Endothelial cell of umbilical vein (primary cell): ENCODE data around the gene VEGFC. TPM values are rescaled to one million over a fixed set of nuclear protein-coding genes. Genes with fewer than 3 reads are reported as not detected.

Experiments
- BruUV-seq: library from RNA; stranded (reverse); fragments of 400-500 nt; replicated peaks from 2 replicates; lab custom pipeline; 2021; lab: Mats Ljungman, UMichigan
- CTCF ChIA-PET: fragments of 300-600, 350-600 bp; sonication (Branson Sonifier 250); formaldehyde crosslinking; loops from one replicate; lab custom pipeline; 2021; ENCODE audit warnings: antibody characterized with exemption, inconsistent platforms; lab: Charles Lee
- POLR2A ChIA-PET: fragments of 300-600, 350-600 bp; sonication (Branson Sonifier 250); formaldehyde crosslinking; loops from one replicate; lab custom pipeline; 2021; ENCODE audit warnings: antibody characterized with exemption, inconsistent platforms; lab: Charles Lee
- DNase-seq: peaks from one replicate; pipeline ENCODE4 v3.0.0-alpha.2; 2011; ENCODE audit warnings: low read depth, low spot score
- FAIRE-seq: peaks from 2 replicates; lab custom pipeline; 2011; peaks lifted over from hg19 to GRCh38; lab: Jason Lieb, UNC
- H2AFZ ChIP-seq: 2 replicates; pipeline ENCODE4 v1.6.0; 2012; ENCODE audit warnings: low read depth, low read length, control low read depth, inconsistent platforms
- H3K27ac ChIP-seq: 2 replicates; pipeline ENCODE4 v1.5.1; 2011; ENCODE audit warnings: low read depth, mild to moderate bottlenecking, control low read depth, low read length, moderate library complexity; ENCODE audit not compliant: insufficient read depth
- H3K27me3 ChIP-seq, 2 experiments: 2 replicates each; pipeline versions ENCODE4 v1.6.0 to v1.6.1; 2011; ENCODE audit warnings: low read length in 2 of 2, mixed read lengths in 1 of 2; ENCODE audit not compliant: control insufficient read depth in 2 of 2, insufficient read depth in 2 of 2
- H3K36me3 ChIP-seq, 2 experiments: 2 replicates in 1 of 2; 3 replicates in 1 of 2; pipeline ENCODE4 v1.5.1; 2011; ENCODE audit warnings: low read length in 2 of 2, mild to moderate bottlenecking in 1 of 2, moderate library complexity in 1 of 2; ENCODE audit not compliant: control insufficient read depth in 2 of 2, insufficient read depth in 2 of 2; ENCODE audit errors: extremely low read depth in 1 of 2
- H3K4me1 ChIP-seq: 3 replicates; pipeline ENCODE4 v1.5.1; 2011; ENCODE audit warnings: mild to moderate bottlenecking, low read length; ENCODE audit not compliant: control insufficient read depth, insufficient read depth; ENCODE audit errors: extremely low read depth
- H3K4me2 ChIP-seq: 2 replicates; pipeline ENCODE4 v1.6.1; 2011; ENCODE audit warnings: low read length, control low read depth, mixed read lengths; ENCODE audit not compliant: insufficient read depth
- H3K4me3 ChIP-seq, 3 experiments: fragments of 200-600 bp in 1 of 3; sonication (generic), shearing (Covaris generic) in 1 of 3; replicated peaks in 1 of 3; 2 replicates each; pipeline ENCODE4 v1.5.1; 2011 to 2016; ENCODE audit warnings: control low read depth in 3 of 3, low read length in 3 of 3, mild to moderate bottlenecking in 2 of 3, inconsistent platforms in 1 of 3, low read depth in 1 of 3, moderate library complexity in 1 of 3; ENCODE audit not compliant: insufficient read depth in 1 of 3
- H3K79me2 ChIP-seq: 2 replicates; pipeline ENCODE4 v1.6.0; 2012; ENCODE audit warnings: low read length, inconsistent platforms; ENCODE audit not compliant: control insufficient read depth, insufficient read depth
- H3K9ac ChIP-seq: replicated peaks from 2 replicates; pipeline ENCODE3; 2011; ENCODE audit warnings: low read length, control low read depth; ENCODE audit not compliant: insufficient read depth; ENCODE audit errors: extremely low read depth
- H3K9me1 ChIP-seq: replicated peaks from 3 replicates; pipeline ENCODE4 v1.6.0; 2011; ENCODE audit warnings: mild to moderate bottlenecking, low read length; ENCODE audit not compliant: control insufficient read depth, insufficient read depth; ENCODE audit errors: extremely low read depth
- H3K9me3 ChIP-seq: replicated peaks from 2 replicates; pipeline ENCODE4 v1.5.1; 2012; ENCODE audit warnings: low read length, inconsistent platforms; ENCODE audit not compliant: control insufficient read depth, insufficient read depth
- H4K20me1 ChIP-seq: replicated peaks from 2 replicates; pipeline ENCODE3; 2011; ENCODE audit warnings: mild to moderate bottlenecking, low read length; ENCODE audit not compliant: control insufficient read depth, insufficient read depth; ENCODE audit errors: extremely low read depth
- EZH2 ChIP-seq: IDR thresholded peaks from 2 replicates; pipeline ENCODE4 v1.6.1; 2012; ENCODE audit warnings: borderline replicate concordance, low read depth, mild to moderate bottlenecking, moderate library complexity, low read length, inconsistent platforms; ENCODE audit not compliant: severe bottlenecking
- FOS ChIP-seq: IDR thresholded peaks from 2 replicates; pipeline ENCODE4 v1.6.1; 2011; ENCODE audit warnings: mild to moderate bottlenecking, low read length, moderate library complexity, borderline replicate concordance; ENCODE audit not compliant: insufficient read depth
- GATA2 ChIP-seq: IDR thresholded peaks from 2 replicates; pipeline ENCODE4 v1.7.0; 2011; ENCODE audit warnings: low read depth, mild to moderate bottlenecking, moderate library complexity, mixed read lengths, low read length; ENCODE audit not compliant: insufficient read length, insufficient read depth
- JUN ChIP-seq: IDR thresholded peaks from 2 replicates; pipeline ENCODE4 v1.6.1; 2011; ENCODE audit warnings: borderline replicate concordance, low read depth; ENCODE audit not compliant: insufficient read length, insufficient read depth
- MYC ChIP-seq: IDR thresholded peaks from one replicate; pipeline ENCODE4 v1.6.1; 2011; ENCODE audit warnings: mild to moderate bottlenecking, low read depth, low read length
- POLR2A ChIP-seq: IDR thresholded peaks from 2 replicates; pipeline ENCODE4 v1.6.1; 2012; ENCODE audit warnings: low read depth, mild to moderate bottlenecking, control low read depth, low read length
- POLR2AphosphoS5 ChIP-seq: IDR thresholded peaks from 2 replicates; pipeline ENCODE4 v1.6.1; 2012; ENCODE audit warnings: low read depth, mild to moderate bottlenecking, control low read depth, low read length, moderate library complexity; ENCODE audit not compliant: insufficient read depth
- dilution Hi-C: fragments of 300-500 bp; cut with MboI; formaldehyde crosslinking; loops from one replicate; pipeline ENCODE4 v1.15.0; 2019; ENCODE audit warnings: low sequenced_read_pairs; ENCODE audit not compliant: extremely low pct_ligation_motif_present
- intact Hi-C: fragments of 100-400 bp; cut with micrococcal nuclease; formaldehyde crosslinking; loops from one replicate; pipeline ENCODE4 v1.10.0; 2022
- polyA plus RNA-seq, 4 experiments: library from polyadenylated mRNA; depleted of rRNA in 3 of 4; stranded (reverse) in 3 of 4; unstranded in 1 of 4; fragments of >200 nt; gene quantifications; 2 replicates each; pipeline versions ENCODE4 v1.2.1 to v1.2.3, GENCODE V29; 2011 to 2012; ENCODE audit warnings: missing spikeins in 1 of 4
- total RNA-seq: library from RNA; stranded (reverse); gene quantifications from 2 replicates; pipeline ENCODE4 v1.2.3, GENCODE V29; 2021
- TF ChIP-seq, protein P1 (sequence below), 2 donors: IDR thresholded peaks; 1 replicate in 1 of 2; 2 replicates in 1 of 2; pipeline ENCODE4 v1.5.1; 2011; ENCODE audit warnings: low read length in 2 of 2, mild to moderate bottlenecking in 2 of 2, moderate library complexity in 2 of 2, control low read depth in 1 of 2, inconsistent platforms in 1 of 2, low read depth in 1 of 2; ENCODE audit not compliant: insufficient read depth in 1 of 2; ENCODE audit errors: extremely low read depth in 1 of 2
- TF ChIP-seq, protein P2 (sequence below): IDR thresholded peaks from 2 replicates; pipeline ENCODE4 v1.6.1; 2011; ENCODE audit not compliant: insufficient read depth, insufficient read length

VEGFC gene
- total and polyA plus RNA-seq, 2 donors (not counting 3 experiments of a cell fraction or from before 2014, with no cell fraction given): 20.4 to 34.9 TPM

DNA sequence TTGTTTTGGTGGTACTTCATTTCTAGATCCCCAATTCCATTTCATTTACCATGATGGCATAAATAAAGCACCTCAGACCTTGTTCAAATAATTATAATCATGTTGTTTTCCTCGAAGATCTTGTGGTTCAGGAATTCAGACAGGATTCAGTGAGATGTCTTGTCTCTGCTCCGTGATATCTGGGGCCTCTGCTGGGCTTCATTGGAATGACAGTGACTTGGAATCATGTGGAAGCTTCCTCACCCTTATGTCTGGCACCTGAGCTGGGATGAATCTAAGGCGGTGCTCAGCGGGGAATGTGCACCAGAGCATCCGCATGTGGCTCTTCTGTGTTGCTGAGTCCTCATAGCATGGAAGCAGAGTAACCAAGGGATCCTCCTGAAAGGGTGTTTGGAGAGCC lies 132.2 kb downstream of the VEGFC start:
- BruUV-seq: no TSS peak
- Histone ChIP-seq H2AFZ (no peak overlapping the region), H3K4me2 (no peak overlapping the region), H3K4me1 (no peaks in the 10 kb centered on the region), H3K27ac (no peak overlapping the region), H3K9ac (no peak overlapping the region), H3K79me2 (no peaks in the 10 kb centered on the region), H4K20me1 (no peaks in the 10 kb centered on the region), H3K36me3 (no peaks in the 10 kb centered on the region), H3K9me1 (no peaks in the 10 kb centered on the region), H3K27me3 (no peaks in the 10 kb centered on the region), H3K9me3 (no peaks in the 10 kb centered on the region), H3K4me3 (no peak overlapping the region)
- CTCF ChIA-PET: interaction anchor here (1.3 kb wide), 2 partner anchors 387 to 407 kb away, joined by 3 read pairs; no protein-coding TSS in a partner anchor
- dilution Hi-C loops (no loop called here), intact Hi-C loops (no loop called here)
- FAIRE-seq (no peak), DNase-seq (no peak)
- POLR2A ChIA-PET: no interaction called here
- TF ChIP-seq FOS (no peak), GATA2 (no peak), POLR2A (no peak)

DNA sequence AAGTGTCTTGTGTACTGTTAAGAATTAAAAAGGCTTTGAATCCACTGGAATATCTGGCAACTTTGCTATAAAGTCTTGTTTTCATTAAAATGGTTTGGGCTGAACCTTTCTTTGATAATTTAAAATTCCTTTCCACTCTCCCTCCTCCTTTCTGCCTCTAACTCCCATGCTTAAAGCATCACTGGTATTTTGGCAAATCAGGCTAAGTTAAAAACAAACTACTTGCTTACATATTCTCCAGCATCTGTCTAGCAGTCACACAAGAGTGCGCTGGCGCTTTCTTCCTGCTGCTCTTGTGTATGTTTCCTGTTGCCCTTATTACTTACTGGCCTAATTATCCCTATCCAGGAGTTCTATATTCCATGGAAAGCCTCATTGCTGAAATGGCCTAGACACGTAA lies 136.6 kb downstream of the VEGFC start:
- intact Hi-C loops (no loop called here), dilution Hi-C loops (no loop called here)
- no peak overlapping the region for H3K27ac ChIP-seq
- no peaks in the 10 kb centered on the region for H3K9me1 ChIP-seq
- H3K9ac ChIP-seq: no peak overlapping the region
- no peaks in the 10 kb centered on the region for H3K79me2 ChIP-seq
- FAIRE-seq (no peak), DNase-seq (no peak)
- no peaks in the 10 kb centered on the region for H3K4me1 ChIP-seq
- BruUV-seq: no TSS peak
- no peak overlapping the region for H2AFZ ChIP-seq
- H3K4me2 ChIP-seq: no peak overlapping the region
- H3K9me3 ChIP-seq: no peaks in the 10 kb centered on the region
- CTCF ChIA-PET: no interaction called here
- POLR2A ChIA-PET: no interaction called here
- peaks cover 0 to 9% of the 10 kb centered on the region in 2 experiments for H3K27me3 ChIP-seq
- H3K4me3 ChIP-seq: no peak overlapping the region
- H3K36me3 ChIP-seq: no peaks in the 10 kb centered on the region
- no peak for TF ChIP-seq POLR2A
- TF ChIP-seq EZH2: no peak
- TF ChIP-seq JUN: no peak
- TF ChIP-seq MYC: no peak
- TF ChIP-seq, protein P1, sequence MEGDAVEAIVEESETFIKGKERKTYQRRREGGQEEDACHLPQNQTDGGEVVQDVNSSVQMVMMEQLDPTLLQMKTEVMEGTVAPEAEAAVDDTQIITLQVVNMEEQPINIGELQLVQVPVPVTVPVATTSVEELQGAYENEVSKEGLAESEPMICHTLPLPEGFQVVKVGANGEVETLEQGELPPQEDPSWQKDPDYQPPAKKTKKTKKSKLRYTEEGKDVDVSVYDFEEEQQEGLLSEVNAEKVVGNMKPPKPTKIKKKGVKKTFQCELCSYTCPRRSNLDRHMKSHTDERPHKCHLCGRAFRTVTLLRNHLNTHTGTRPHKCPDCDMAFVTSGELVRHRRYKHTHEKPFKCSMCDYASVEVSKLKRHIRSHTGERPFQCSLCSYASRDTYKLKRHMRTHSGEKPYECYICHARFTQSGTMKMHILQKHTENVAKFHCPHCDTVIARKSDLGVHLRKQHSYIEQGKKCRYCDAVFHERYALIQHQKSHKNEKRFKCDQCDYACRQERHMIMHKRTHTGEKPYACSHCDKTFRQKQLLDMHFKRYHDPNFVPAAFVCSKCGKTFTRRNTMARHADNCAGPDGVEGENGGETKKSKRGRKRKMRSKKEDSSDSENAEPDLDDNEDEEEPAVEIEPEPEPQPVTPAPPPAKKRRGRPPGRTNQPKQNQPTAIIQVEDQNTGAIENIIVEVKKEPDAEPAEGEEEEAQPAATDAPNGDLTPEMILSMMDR (IDR thresholded peaks at IDR 0.05; ENCODE audit: extremely low read depth in 1 of 2, insufficient read depth in 1 of 2, low read depth in 1 of 2, low read length in 2 of 2): no peak
- TF ChIP-seq GATA2: no peak
- TF ChIP-seq FOS: no peak
- TF ChIP-seq, protein P2, sequence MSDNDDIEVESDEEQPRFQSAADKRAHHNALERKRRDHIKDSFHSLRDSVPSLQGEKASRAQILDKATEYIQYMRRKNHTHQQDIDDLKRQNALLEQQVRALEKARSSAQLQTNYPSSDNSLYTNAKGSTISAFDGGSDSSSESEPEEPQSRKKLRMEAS: no peak
- no peak for TF ChIP-seq POLR2AphosphoS5
- H4K20me1 ChIP-seq: no peaks in the 10 kb centered on the region
